Measurements from ENCODE around the gene PRPF8. TPM values are rescaled to one million over a fixed set of nuclear protein-coding genes. Genes with fewer than 3 reads are reported as not detected.

The PRPF8 gene
- total and polyA plus RNA-seq, 2 of the 13 experiments (the other 11 are each of a cell fraction or from before 2014, with no cell fraction given), result 112 to 179 TPM

- TF ChIP-seq ZUFSP (CRISPR knock-in tag; IDR thresholded peaks at IDR 0.05; ENCODE audit: borderline replicate concordance), result no peak
- peak; percentile 50 for TF ChIP-seq ZFY (CRISPR knock-in tag; IDR thresholded peaks at IDR 0.05)
- no peak for TF ChIP-seq ZNF747 (CRISPR knock-in tag; IDR thresholded peaks at IDR 0.05; ENCODE audit: borderline replicate concordance)
- no peak for TF ChIP-seq ARID4A (CRISPR knock-in tag; IDR thresholded peaks at IDR 0.05; ENCODE audit: borderline replicate concordance)
- no peak for TF ChIP-seq KLF16 (CRISPR knock-in tag; IDR thresholded peaks at IDR 0.05)
- TF ChIP-seq ZNF557 (CRISPR knock-in tag; IDR thresholded peaks at IDR 0.05), result no peak
- TF ChIP-seq ZNF564 (CRISPR knock-in tag; IDR thresholded peaks at IDR 0.05), result no peak
- no peak for TF ChIP-seq SMARCC2 (IDR thresholded peaks at IDR 0.05)
- no peak for TF ChIP-seq ZNF335 (CRISPR knock-in tag; IDR thresholded peaks at IDR 0.05)
- TF ChIP-seq FOXP1 (IDR thresholded peaks at IDR 0.05), result no peak
- no peak for TF ChIP-seq FOXP1 (CRISPR knock-in tag; IDR thresholded peaks at IDR 0.05)
- TF ChIP-seq ZNF556 (CRISPR knock-in tag; IDR thresholded peaks at IDR 0.05; ENCODE audit: borderline replicate concordance), result no peak
- TF ChIP-seq PREB (CRISPR knock-in tag; IDR thresholded peaks at IDR 0.05), result no peak
- peak; percentile 51; the same call in 1 of the 2 replicates for TF ChIP-seq TARDBP (CRISPR knock-in tag; IDR thresholded peaks at IDR 0.05)
- TF ChIP-seq ZNF503 (CRISPR knock-in tag; IDR thresholded peaks at IDR 0.05), result no peak
- no peak for TF ChIP-seq ZNF670 (CRISPR knock-in tag; IDR thresholded peaks at IDR 0.05; ENCODE audit: borderline replicate concordance)
- TF ChIP-seq SCMH1 (CRISPR knock-in tag; IDR thresholded peaks at IDR 0.05; ENCODE audit: borderline replicate concordance), result no peak
- TF ChIP-seq ZBTB3 (CRISPR knock-in tag; IDR thresholded peaks at IDR 0.05; ENCODE audit: borderline replicate concordance, low read depth), result no peak
- TF ChIP-seq KDM5B (CRISPR knock-in tag; IDR thresholded peaks at IDR 0.05; ENCODE audit: borderline replicate concordance), result no peak; the same call in 1 of the 2 replicates
Observed at GRCh38 chr17:1621273-1621954, 63.3 kb downstream of the PRPF8 start (continued).
